NCI-H146 treated with DMSO at 0.1 percent for 48 hours (cell line): ENCODE data around the gene GRAMD4.

ENCODE experiments used
- DNase-seq: peaks from one replicate; lab custom pipeline; 2025; ENCODE audit not compliant: unreplicated experiment; lab: John Stamatoyannopoulos, UW

GRAMD4 gene

DNA sequence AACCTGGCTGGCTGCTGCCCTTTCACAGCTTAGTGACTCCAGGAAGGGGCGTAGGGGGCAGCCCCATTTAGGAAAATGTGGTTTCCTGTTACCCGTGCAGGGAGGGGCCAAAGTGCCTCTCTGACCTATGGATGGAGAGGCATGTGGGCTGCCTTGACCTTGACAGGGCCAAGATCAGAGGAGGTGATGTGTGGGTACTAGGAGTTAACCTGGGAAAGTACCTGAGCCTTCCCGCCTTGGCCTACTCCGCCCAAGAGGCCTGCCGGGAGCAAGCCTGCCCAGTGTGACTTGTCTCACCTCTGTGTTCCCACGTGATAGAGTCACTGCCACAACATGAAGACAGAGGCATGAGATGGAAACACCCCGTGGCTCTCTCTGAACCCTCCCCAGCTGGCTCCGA is 33.4 kb downstream of the GRAMD4 start:
- DNase-seq: no peak

DNA sequence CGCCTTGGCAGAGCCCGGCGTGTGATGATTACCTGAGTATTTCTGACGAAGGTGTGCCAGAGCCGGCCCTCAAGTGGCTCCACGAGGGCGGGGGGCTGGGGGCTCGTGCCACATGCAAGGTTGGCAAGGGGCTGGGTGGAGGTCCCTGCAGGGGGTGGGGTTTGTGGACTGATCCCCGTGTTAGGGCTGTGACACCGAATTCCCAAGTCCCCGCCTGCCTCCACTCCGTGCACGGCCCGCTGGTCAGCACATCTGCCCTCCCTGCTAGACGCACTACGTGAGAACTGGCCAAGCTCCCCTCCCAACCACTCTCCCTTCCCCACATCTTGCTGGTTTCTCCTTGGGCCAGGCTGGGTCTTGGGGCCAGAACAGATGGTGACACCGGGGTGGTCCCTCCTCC is 34.2 kb downstream of the GRAMD4 start:
- DNase-seq: no peak

DNA sequence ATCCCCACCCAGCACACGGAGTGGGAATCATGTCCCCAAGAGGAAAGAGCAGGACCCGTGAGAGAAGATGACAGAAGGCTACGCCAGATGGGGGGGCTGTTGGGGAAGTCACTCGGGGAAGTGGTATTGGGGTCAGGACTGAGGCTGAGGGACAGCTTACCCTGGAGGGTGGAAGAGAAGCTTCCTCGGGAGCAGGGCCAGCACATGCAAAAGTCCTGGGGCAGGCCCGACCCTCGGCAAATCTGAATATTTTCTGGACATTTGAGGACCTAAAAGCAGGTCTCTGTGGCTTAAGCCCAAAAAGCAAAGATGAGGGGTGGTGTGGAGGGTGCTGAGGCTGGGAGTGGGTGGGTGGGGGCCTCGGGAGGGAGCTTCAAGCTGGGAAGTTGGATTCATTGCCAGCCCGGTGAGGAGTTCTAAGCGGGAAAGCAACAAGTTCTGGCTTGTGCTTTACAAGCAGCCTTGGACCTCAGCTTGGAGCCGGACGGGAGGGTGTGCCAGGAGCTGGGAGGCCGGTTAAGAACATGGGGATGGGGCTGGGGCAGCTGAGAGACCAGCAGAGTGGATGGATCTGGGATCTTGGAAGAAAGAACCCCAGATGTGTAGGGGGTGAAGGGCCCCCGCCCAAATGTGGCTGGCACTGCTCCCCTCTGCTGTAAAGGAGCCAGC is 34.9 kb downstream of the GRAMD4 start:
- DNase-seq: no peak

DNA sequence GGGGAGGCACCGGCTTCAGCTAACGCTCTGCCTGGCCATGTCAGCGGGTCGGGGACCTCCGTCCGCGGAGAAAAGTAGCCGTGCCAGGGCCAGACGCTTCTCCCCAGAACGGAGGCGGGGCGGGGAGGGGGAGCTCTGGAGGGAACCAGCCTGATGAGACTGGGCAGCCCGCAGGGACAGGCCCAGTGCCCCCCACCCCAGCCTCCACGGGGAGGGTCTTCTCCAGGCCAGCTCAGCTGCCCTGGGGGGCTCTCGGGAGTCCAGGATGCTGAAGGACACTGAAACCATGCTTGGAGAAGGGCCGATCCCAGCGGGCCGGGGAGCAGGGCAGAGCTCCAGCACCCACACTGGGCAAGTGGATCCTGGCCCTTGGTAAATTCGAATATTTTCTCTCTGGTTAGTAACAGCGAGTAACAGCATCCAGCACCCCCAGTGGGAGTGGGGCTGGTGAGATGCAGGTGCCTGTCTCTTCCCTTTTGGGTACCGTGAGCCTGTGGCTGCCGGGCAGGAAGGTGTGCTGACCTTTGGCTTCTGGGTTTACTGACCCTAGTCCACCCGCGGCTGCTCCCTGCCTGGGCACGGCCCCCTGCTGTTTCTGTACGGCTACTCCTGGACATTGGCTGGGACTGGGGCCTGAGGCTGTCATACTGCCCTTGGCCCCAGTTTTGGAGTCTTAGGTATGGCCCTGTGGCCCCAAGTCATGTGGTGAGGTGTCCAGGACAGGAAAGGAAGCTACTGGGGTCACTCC is 35.8 kb downstream of the GRAMD4 start:
- DNase-seq: no peak

DNA sequence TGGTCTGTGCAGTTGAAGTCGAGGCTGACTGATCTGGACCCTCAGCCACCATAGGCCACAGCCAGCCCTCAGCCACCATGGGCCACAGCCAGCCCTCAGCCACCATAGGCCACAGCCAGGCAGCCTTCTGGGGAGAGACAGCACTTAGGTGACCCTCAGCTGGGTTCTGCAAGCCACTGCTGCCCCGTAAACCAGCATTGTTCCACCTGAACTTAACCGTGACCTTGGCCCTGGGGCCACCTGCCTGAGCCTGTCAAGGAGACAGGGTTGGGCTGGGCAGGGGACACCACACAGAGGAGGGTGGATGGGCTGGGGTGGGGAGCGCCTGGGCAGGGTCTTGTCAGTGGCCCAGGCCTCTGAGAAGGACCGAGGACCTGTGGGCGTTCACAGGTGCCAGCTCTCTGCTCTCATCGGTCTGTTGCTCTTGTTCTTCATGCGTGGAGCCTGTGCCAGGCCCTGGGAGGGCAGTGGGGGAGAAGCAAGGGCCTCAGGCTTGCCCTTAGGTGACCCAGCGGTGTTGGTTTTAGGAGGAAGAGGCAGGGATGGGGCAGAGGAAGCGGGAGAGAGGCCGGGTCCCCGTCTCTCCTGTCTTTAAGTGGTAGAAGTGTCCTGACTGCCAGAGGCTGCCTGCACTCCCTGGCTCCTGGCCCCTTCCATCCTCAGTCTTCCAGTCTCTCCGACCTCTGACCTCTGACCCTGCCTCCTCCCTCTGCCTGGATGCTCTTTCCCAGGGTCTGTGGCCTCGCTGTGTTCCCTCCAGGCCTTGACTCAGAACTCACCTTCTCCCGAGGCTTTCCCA is 36.9 kb downstream of the GRAMD4 start:
- no peak for DNase-seq

DNA sequence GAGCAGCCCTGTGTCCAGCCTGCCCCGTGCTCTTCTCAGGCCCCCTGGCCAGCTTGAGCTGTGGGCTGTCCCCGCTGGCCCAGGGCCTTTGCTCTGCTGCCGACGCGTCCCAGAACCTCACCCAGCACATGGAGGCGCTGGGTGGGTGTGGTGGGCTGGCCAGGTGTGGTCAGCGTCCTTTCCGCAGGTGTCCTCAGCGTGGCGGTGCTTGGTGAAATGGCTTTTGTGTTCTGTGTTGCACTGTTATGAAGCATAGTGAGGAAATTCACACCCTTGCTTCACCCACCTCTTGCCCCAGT is 37.4 kb downstream of the GRAMD4 start:
- DNase-seq: no peak

DNA sequence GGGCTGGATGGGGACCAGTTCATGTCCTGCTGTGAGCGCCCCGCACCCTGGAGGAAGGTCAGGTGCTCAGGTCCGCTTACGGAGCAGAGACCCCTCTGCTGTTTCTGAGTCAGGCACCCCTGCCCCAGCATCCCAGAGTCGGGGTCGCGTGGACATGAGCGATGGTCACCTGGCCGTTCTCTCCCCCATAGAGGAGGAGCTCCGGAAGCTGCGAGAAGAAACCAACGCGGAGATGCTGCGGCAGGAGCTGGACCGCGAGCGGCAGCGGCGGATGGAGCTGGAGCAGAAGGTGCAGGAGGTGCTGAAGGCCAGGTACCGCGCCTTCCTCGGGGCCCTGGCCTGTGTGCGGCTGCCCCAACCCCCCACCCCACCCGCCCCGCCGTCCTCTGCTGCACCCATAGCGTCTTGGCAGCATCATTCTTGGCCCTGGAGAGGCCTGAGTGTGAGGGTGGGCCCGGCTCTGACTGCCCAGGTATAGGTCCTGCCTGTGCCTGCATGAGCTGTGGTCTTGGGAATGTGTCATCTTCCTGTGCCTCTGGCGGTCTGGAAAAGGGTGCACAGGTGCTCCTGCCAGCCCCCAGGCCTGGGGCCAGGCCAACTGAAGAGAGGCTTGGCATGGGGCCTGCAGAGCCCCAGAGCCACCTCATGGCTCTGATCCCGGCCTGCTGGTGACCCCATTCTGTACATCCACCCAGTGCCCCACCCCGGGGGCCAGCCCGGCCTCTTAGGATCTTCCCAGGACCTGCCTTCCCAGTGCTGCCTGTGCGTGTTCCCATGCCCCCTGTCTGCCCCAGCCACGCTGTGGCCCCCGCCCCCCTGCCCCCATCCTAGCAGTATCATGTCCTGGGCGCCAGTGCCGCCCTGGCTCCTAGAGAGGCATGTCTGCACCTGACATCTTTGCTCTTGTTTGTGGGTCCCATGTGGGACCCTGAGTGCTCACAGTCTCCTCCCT is 38.1 kb downstream of the GRAMD4 start:
- no peak for DNase-seq

DNA sequence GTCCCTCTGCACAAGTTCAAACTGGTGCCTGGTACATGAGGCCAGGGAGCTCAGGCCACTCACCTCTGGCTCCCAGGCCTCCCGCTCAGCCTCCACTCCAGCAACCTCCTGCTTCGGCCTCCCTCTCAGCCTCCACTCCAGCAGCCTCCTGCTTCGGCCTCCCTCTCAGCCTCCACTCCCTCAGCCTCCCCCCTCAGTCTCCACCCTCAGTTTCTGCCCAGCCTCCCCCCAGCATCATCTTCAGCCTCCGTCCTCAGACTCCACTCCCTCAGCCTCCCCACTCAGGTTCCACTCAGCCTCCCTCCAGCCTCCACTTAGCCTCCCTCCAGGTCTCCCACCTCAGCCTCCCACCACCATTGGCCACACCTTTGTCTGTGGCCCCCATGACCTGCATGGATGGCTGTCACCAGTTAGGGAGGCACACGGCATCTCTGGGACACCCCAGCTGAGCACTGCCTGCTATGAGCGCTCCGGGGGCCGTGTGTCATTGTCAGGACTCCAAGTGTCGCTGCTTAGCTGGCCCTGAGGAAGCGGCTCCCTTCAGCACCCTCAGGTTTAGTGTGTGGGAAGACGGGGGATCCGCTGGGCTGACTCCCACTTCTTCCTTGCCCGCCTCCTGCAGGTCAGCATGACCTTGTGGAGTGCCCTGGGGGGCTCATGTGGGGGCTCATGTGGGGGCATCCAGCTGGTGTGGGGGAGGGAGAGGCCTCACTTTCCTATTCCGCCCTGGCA is 39.0 kb downstream of the GRAMD4 start:
- DNase-seq: no peak

DNA sequence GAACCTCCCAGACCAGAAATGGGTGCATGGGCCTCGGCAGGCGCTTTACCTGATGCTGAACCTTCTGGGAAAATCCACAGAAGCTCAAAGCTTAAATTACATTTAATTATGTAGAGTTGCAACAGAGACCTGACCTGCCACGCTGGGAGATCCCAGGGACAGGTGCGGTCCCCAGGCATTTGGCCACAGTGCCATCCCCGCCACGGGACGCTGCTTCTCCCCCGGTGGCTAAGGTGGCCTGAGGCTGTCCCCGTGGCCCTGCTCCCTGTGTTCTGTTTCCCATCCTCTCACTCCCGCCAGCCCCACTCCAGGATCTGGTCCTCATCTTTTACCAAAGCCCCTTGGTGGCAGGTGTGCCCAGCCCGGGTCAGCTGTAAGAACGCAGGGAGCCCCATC is 39.6 kb downstream of the GRAMD4 start:
- DNase-seq: no peak

DNA sequence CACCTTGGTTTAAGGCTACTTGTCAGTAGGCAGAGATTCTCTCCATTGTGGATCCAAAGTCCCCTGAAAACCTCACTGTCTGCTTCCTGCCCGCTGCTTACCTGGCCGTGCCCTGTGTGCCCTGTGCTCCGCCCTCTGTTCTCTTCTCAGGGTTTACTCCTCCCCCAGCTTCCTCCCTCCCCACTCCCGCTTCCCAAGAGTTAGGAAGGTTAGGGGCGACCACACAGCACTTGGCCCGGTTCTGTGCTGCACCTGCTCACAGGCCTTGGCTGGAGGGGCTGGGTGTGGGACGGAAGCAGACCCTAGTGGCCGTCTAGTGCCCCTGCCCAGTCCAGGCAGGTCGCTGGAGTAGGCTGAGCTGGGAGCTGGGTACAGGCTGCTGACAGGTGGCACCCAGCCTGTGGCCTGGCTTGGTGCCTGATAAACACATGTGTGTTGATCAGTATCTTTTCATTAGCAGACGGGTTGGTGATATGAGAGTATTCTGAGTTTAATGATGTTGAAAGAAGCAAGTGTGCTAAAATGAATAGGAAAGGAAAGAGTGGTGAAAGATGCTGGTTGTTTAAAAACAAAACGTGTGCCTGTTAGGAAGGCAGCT is 40.5 kb downstream of the GRAMD4 start:
- no peak for DNase-seq

DNA sequence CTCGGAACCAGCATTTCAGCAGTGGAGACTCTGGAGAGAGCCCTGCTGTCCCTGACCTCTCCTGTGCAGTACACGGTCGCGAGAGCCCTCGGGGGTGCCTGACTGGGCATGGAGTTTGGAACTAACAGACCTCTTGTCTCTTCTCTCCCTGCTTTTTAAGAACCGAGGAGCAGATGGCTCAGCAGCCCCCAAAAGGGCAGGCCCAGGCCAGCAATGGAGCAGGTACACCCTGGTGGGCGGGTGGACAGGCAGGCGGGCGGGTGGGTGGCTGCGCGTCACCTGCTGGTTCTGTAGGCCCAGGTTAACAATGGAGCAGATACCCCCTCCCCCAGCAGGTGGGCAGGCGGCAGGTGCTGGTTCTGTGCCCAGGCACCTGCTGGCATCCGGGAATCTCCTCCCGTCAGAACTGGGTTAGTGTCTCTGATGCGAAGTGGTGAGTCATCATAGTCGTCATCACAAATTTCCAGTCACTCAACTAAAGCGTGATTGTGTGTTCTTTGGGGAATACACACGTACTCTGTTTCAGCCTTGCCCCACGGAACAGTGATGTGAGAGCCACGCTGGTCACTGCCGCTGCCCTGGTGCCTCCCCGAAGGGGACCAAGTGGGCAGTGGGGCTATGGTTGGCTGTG is 41.1 kb downstream of the GRAMD4 start:
- no peak for DNase-seq

DNA sequence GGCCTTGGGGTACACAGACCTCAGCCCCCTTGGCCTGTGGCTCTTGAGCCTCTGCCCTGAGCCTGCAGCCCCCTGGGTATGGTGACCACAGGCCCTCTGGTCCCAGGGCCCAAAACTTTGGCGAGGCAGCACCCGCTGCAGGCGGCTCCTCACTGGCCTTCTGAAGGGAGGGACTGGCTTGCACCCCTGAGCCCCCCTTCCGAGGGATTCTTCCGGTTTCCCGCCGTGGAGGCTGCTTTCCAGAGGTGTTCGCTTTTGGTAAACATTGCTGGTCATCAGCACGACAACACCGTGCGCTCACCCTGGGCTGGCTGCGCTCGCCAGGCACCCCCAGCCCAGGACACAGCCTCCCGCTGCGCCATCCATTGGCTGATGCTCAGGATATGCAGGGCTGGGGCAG is 42.0 kb downstream of the GRAMD4 start:
- DNase-seq: no peak

DNA sequence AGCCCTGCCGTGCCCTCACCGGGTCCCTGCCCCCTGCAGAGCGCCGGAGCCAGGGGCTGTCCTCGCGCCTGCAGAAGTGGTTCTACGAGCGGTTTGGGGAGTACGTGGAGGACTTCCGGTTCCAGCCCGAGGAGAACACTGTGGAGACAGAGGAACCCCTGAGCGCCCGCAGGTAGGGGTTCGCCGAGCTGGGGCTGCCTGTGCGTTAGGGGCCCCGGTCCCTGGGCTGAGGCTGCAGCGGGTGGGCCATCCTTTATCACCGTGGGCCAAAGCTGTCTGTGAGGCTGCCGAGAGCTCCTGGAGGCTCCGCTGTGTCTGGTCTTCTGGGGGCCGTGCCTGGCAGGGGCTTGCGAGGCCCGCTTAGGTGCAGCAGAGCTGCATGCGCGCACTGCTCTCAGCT is 42.8 kb downstream of the GRAMD4 start:
- no peak for DNase-seq

DNA sequence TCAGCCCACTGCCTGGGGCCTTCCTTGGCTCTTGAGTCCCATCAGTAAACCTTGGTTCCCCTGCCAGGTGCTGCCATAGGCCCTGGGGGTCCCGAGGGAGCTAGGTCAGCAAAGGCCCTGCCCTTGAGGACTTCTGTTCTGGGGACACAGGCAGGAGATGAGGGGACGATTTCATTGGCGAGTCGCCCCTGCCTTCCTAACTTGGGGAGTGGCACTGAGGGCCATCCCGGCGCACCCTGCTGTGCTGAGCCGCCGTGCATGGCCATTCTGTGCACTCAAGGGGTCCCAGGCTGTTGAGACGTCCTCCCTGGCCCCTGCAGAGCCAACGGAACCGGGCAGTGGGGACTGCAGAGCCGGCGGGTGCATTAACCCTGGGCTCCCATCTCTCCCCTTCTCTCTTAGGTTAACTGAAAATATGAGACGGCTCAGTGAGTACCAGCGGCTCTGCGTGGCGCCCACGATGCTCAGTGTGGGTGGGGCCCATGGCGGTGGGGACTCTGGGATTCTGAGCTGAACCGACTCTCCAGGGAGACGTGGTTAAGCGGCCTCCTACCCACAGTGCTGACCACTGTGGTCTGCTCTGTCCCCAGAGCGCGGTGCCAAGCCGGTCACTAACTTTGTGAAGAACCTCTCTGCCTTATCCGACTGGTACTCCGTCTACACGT is 43.4 kb downstream of the GRAMD4 start:
- DNase-seq: no peak

DNA sequence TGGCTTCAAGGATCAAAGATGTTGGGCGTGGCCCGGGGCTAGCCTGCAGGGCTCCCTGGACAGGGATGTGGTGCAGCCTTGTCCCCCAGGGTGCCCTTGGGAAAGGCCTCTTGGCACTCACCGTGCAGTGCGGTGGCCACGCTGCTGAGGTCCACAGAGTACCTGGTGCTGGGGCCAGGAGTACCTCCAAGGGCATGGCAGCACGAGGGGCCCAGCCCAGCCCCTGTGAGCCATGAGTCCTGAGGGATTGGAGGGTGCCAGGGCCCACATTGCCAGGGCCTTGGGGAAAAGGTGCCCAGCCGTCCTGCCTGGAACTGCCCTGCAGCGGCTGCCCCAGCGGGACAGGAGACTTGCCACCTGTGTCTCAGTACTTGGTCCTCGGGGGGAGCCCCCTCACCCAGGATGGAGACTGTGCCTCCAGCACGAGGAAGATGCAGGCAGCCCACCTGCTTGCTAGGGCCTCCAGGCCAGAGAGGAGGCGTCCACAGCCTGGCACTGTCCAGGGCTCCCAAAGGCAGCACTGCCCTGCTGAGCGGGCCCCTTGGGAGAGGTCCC is 44.2 kb downstream of the GRAMD4 start:
- DNase-seq: no peak

DNA sequence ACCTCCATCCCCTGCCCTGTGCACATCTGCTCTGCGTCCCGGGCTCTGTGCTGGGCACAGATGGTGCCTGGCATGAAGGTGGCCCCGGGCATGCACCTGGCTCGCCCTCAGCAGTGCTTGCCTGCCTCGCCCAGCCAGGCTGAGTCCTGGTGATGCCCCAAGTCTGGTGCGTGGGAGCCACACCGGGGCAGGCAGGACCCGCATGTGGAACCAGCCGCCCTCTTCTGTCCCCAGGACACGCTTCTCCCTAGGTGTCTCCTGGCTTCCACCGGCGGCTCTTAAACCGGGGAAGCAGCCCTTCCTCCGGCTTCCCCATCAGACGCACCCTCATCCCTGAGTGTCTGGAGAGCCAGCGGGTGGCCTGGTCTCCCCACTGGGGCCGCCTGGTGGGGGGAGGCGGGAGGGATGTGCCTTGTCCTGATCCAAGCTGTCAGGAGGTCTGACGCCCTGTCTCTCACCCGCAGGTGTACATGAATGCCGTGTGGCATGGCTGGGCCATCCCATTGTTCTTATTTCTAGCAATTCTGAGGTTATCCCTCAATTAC is 45.0 kb downstream of the GRAMD4 start:
- DNase-seq: no peak

DNA sequence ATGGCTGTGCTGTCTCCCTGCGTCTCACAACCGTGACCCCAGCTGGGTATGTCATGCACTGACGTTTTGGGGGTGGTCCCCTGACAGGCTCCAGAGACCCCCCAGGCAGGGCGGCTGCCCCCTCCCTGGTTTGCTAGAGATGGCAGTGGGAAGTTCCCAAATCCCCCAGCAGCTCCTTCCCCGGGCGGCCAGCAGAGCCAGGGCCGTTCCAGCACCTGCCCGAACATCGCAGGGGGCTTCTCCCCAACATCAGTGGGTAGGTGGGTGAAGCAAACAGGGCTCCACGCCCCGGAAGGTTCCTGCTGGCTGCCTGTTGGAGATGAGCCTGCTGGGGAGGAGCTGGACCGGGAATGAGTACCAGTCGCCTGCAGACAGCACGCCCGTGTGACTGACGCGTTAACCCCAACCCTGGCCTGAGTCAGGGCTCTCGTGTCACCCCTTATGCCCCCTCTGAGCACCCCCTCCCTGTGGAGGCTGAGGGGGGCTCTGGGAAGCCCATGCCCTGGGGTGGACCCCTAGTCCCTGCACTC is 45.6 kb downstream of the GRAMD4 start:
- no peak for DNase-seq

DNA sequence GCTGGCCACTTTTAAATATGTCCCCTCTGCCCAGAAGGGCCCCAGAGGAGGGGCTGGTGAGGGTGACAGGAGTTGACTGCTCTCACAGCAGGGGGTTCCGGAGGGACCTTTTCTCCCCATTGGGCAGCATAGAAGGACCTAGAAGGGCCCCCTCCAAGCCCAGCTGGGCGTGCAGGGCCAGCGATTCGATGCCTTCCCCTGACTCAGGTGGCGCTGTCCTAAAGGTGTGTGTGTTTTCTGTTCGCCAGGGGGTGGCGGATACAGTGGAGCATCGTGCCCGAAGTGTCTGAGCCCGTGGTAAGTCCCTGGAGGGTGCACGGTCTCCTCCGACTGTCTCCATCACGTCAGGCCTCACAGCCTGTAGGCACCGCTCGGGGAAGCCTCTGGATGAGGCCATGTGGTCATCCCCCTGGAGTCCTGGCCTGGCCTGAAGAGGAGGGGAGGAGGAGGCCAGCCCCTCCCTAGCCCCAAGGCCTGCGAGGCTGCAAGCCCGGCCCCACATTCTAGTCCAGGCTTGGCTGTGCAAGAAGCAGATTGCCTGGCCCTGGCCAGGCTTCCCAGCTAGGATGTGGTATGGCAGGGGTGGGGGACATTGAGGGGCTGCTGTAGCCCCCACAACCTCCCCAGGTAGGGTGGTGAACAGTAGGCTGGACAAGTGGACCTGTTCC is 46.5 kb downstream of the GRAMD4 start:
- DNase-seq: no peak
